Colonic mucosa (tissue), 4 donors: ENCODE data around the gene PARD3B. TPM values are rescaled to one million over a fixed set of nuclear protein-coding genes. Genes with fewer than 3 reads are reported as not detected.

Experiments used
- DNase-seq: peaks from one replicate; pipeline ENCODE4 v3.0.0-alpha.2; 2020
- H3K27ac ChIP-seq: fragments of 200-600 bp; one replicate; pipeline ENCODE4 v1.8.0; 2021
- H3K27me3 ChIP-seq: fragments of 200-600 bp; one replicate; pipeline ENCODE4 v1.8.0; 2021
- H3K36me3 ChIP-seq: fragments of 200-600 bp; one replicate; pipeline ENCODE4 v1.8.0; 2021
- H3K4me1 ChIP-seq: fragments of 200-600 bp; one replicate; pipeline ENCODE4 v1.8.0; 2021; ENCODE audit warnings: mild to moderate bottlenecking
- H3K4me3 ChIP-seq: fragments of 200-600 bp; one replicate; pipeline ENCODE4 v1.8.0; 2021
- H3K9ac ChIP-seq, 2 donors: one replicate each; pipeline ENCODE4 v1.7.0; 2013; ENCODE audit warnings: control low read depth in 2 of 2, low read depth in 2 of 2, low read length in 2 of 2
- H3K9me3 ChIP-seq: fragments of 200-600 bp; one replicate; pipeline ENCODE4 v1.8.0; 2021
- intact Hi-C: fragments of 100-400 bp; cut with DNase I; formaldehyde crosslinking; loops from one replicate; pipeline ENCODE4 v1.14.1; 2022
- total RNA-seq, 2 donors: library from RNA; stranded (reverse); fragmentation: NEBNext Ultra II Directional in 1 of 2; extraction: Animal tissue kit (Norgen Biotek cat#: 25700) in 1 of 2; gene quantifications; one replicate each; pipeline ENCODE4 v1.2.1, GENCODE V29; 2021
- TF ChIP-seq, protein P1 (sequence below): fragments of 200-600 bp; IDR thresholded peaks from one replicate; pipeline ENCODE4 v1.8.0; 2022; ENCODE audit warnings: antibody characterized with exemption, mild to moderate bottlenecking
- donor health status: healthy.
- donor health status: DM: no; HTN: no; CAD: no.
- donor health status: DM: no; HTN: no; CAD: no.

Gene PARD3B
- total RNA-seq, 2 donors from 2014 or later: 20.0 to 24.2 TPM

DNA sequence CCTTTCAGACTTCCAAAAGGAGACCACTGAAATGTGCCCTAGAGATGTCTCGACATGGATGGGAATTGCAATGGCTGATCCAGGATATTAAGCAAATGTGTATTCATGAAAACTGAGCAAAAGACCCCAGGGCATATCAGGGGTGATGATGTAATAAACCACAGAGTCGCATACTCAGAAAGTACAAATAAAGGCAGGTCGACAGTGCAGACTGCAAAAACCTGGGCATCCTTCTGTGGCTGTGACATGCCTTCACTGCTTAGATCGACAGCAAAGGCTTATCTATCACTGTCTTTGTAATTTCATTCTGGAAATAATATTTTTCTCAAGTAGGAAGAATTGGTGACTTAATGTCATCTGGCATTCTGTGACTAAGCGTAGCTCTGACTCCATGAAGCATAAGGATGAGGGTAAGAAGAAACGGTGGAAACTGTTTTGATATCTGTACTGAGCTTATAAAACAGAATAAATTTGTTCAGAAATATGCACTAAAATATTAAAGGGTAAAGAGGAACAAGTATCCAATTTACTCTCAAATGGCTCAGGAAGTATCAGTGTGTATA lies 1021.4 kb downstream of the PARD3B start:
- H3K9me3 ChIP-seq: no peaks in the 10 kb centered on the region
- H3K4me1 ChIP-seq: no peaks in the 10 kb centered on the region
- intact Hi-C loops: no loop called here
- H3K27me3 ChIP-seq: no peaks in the 10 kb centered on the region
- no peak overlapping the region for H3K9ac ChIP-seq
- no peak for DNase-seq
- no peak overlapping the region for H3K27ac ChIP-seq
- TF ChIP-seq, protein P1, sequence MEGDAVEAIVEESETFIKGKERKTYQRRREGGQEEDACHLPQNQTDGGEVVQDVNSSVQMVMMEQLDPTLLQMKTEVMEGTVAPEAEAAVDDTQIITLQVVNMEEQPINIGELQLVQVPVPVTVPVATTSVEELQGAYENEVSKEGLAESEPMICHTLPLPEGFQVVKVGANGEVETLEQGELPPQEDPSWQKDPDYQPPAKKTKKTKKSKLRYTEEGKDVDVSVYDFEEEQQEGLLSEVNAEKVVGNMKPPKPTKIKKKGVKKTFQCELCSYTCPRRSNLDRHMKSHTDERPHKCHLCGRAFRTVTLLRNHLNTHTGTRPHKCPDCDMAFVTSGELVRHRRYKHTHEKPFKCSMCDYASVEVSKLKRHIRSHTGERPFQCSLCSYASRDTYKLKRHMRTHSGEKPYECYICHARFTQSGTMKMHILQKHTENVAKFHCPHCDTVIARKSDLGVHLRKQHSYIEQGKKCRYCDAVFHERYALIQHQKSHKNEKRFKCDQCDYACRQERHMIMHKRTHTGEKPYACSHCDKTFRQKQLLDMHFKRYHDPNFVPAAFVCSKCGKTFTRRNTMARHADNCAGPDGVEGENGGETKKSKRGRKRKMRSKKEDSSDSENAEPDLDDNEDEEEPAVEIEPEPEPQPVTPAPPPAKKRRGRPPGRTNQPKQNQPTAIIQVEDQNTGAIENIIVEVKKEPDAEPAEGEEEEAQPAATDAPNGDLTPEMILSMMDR: no peak
- H3K36me3 ChIP-seq: no peaks in the 10 kb centered on the region
- no peak overlapping the region for H3K4me3 ChIP-seq

DNA sequence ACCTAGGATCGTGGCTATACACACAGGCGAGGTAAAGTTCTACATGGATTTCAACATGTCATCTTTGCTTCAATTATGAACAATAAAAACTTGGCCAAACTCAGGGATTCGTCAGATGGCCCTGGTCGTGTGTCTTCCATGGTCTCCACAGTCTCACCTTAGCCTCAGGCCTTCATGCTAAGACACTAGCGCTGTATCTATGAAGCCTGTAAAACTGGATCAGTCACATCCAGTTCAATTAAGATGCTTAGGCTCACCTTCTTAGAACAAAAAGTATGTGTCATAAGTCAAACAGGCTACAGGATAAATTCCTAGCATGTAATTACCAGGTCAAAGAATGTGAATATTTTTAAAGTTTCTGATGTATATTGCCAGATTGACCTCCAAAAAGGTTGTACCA lies 1023.3 kb downstream of the PARD3B start:
- Histone ChIP-seq H3K4me3 (no peak overlapping the region), H3K9me3 (no peaks in the 10 kb centered on the region), H3K27ac (no peak overlapping the region), H3K9ac (no peak overlapping the region), H3K27me3 (no peaks in the 10 kb centered on the region), H3K36me3 (no peaks in the 10 kb centered on the region), H3K4me1 (no peaks in the 10 kb centered on the region)
- TF ChIP-seq, protein P1: no peak
- no peak for DNase-seq
- intact Hi-C loops: no loop called here

DNA sequence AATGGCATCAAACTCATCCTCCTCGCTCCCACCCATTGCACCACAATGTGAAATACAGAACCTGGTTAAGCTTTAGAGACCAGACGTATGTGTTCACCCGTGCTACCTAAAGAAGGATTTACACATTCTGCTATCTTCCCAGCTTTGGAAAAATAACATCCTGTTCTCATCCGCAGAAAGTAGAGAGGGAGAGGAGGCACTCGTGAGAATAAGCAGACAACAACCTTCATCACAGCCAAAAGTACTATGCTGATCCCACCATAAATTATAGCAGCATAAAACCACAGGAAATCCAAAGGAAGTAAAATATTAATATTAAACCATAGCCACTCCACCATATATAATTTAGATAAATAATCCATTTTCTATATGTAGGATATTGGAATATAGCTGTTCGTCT lies 1025.4 kb downstream of the PARD3B start:
- DNase-seq: no peak
- Histone ChIP-seq H3K36me3 (no peaks in the 10 kb centered on the region), H3K4me3 (no peak overlapping the region), H3K4me1 (no peaks in the 10 kb centered on the region), H3K27ac (no peak overlapping the region), H3K9ac (no peak overlapping the region), H3K27me3 (no peaks in the 10 kb centered on the region), H3K9me3 (no peaks in the 10 kb centered on the region)
- intact Hi-C loops: no loop called here
- TF ChIP-seq, protein P1: no peak

DNA sequence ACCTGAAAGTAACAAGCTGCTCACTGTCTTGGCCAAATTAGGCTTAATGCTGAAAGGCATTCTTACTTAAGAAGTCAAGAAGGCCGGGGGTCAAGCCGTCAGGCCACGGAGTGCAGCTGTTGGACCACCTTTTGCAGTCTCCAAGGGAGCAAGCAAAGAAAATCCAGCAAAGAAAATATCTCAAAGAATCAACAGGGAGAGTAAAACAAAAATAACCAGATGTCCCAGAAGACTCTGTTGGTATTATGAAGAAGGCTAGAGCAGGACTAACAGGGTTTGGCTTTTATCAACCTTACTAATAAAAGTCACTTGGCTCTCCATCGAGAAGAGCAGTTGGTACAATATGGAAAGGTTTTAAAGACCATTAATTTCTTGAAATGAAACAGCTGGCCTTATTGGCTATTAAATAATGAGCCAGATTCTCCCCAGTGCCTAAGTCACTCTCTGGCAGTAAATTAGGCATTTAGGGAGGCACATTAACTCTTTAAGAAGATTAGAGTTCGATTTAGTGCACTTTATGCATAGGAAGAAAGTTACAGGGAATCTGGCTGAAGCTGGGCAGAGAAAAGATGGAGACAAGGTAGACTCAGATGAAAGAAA lies 1026.2 kb downstream of the PARD3B start:
- no peak overlapping the region for H3K9ac ChIP-seq
- no peaks in the 10 kb centered on the region for H3K4me1 ChIP-seq
- no peaks in the 10 kb centered on the region for H3K36me3 ChIP-seq
- no peaks in the 10 kb centered on the region for H3K27me3 ChIP-seq
- H3K27ac ChIP-seq: no peak overlapping the region
- TF ChIP-seq, protein P1: no peak
- no peaks in the 10 kb centered on the region for H3K9me3 ChIP-seq
- DNase-seq: no peak
- intact Hi-C loops: no loop called here
- no peak overlapping the region for H3K4me3 ChIP-seq

DNA sequence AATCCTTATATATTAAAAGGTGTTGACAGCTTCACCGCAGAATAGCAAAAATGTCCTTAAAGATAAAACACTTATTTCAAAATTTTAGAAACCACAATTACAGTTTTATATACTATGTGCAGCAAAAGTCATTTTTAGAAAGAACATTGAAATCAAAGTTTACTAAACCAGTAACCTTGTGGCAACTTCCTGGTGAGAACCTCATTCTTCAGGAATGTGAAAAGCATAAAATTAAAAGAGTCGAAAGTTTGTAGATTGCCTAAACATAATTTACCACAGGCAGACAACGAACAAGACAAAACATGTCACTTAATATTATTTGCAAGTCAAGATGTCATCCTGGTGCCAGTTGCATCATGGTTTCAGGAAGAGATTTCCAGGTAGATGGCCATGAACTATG lies 1028.7 kb downstream of the PARD3B start:
- no peaks in the 10 kb centered on the region for H3K9me3 ChIP-seq
- no peak overlapping the region for H3K27ac ChIP-seq
- H3K36me3 ChIP-seq: no peaks in the 10 kb centered on the region
- TF ChIP-seq, protein P1: no peak
- no peaks in the 10 kb centered on the region for H3K4me1 ChIP-seq
- no peak overlapping the region for H3K9ac ChIP-seq
- no peak overlapping the region for H3K4me3 ChIP-seq
- intact Hi-C loops: no loop called here
- DNase-seq: no peak
- H3K27me3 ChIP-seq: no peaks in the 10 kb centered on the region
